Liver (tissue), 9 donors: ENCODE measurements around the gene RGS3. TPM values are rescaled to one million over a fixed set of nuclear protein-coding genes. Genes with fewer than 3 reads are reported as not detected.

Source experiments
- DNase-seq: peaks from one replicate; pipeline ENCODE4 v3.0.0-alpha.2; 2017; ENCODE audit warnings: low spot score
- H3K27ac ChIP-seq, 2 donors: one replicate each; pipeline ENCODE4 v1.7.0; 2013; ENCODE audit warnings: inconsistent platforms in 2 of 2, low read length in 2 of 2, control low read depth in 1 of 2, low read depth in 1 of 2, mild to moderate bottlenecking in 1 of 2
- H3K27me3 ChIP-seq, 4 donors: one replicate each; pipeline versions ENCODE4 v1.6.1 to v1.7.0; 2013; ENCODE audit warnings: low read length in 3 of 4, inconsistent platforms in 1 of 4, mild to moderate bottlenecking in 1 of 4, moderate library complexity in 1 of 4; ENCODE audit not compliant: control insufficient read depth in 4 of 4, insufficient read depth in 4 of 4
- H3K36me3 ChIP-seq, 4 donors: one replicate each; pipeline versions ENCODE4 v1.6.1 to v1.7.0; 2013; ENCODE audit warnings: low read length in 3 of 4, mild to moderate bottlenecking in 3 of 4, low read depth in 1 of 4, moderate library complexity in 1 of 4; ENCODE audit not compliant: control insufficient read depth in 4 of 4, insufficient read depth in 3 of 4
- H3K4me1 ChIP-seq, 4 donors: one replicate each; pipeline versions ENCODE4 v1.6.1 to v1.7.0; 2013; ENCODE audit warnings: low read length in 3 of 4, mild to moderate bottlenecking in 3 of 4, moderate library complexity in 1 of 4; ENCODE audit not compliant: control insufficient read depth in 4 of 4, insufficient read depth in 4 of 4
- H3K4me3 ChIP-seq, 3 donors: one replicate each; pipeline versions ENCODE4 v1.6.1 to v1.7.0; 2013; ENCODE audit warnings: low read length in 3 of 3, control low read depth in 1 of 3, low read depth in 1 of 3, mild to moderate bottlenecking in 1 of 3
- H3K9ac ChIP-seq, 2 donors: one replicate each; pipeline ENCODE4 v1.7.0; 2013; ENCODE audit warnings: low read length in 2 of 2, mild to moderate bottlenecking in 2 of 2, moderate library complexity in 2 of 2, control low read depth in 1 of 2, low read depth in 1 of 2
- H3K9me3 ChIP-seq, 4 donors: one replicate each; pipeline versions ENCODE4 v1.6.1 to v1.7.0; 2013; ENCODE audit warnings: low read length in 3 of 4; ENCODE audit not compliant: control insufficient read depth in 4 of 4
- EGR1 ChIP-seq, 2 donors: IDR thresholded peaks; 2 replicates each; pipeline ENCODE4 v1.6.1; 2016 to 2018; ENCODE audit warnings: antibody characterized with exemption in 2 of 2, low read depth in 2 of 2
- FOXA1 ChIP-seq: IDR thresholded peaks from 2 replicates; pipeline ENCODE4 v1.6.1; 2016; ENCODE audit warnings: antibody characterized with exemption
- FOXA2 ChIP-seq: IDR thresholded peaks from 2 replicates; pipeline ENCODE4 v1.6.1; 2016; ENCODE audit warnings: antibody characterized with exemption
- GABPA ChIP-seq, 2 donors: IDR thresholded peaks in 1 of 2; conservative IDR thresholded peaks in 1 of 2; 2 replicates each; pipeline ENCODE4 v1.6.1; 2016; ENCODE audit warnings: antibody characterized with exemption in 2 of 2, mild to moderate bottlenecking in 1 of 2, moderate library complexity in 1 of 2
- HNF4A ChIP-seq, 2 donors: conservative IDR thresholded peaks; 2 replicates each; pipeline ENCODE4 v1.6.1; 2016; ENCODE audit warnings: antibody characterized with exemption in 2 of 2, mild to moderate bottlenecking in 2 of 2
- HNF4G ChIP-seq: IDR thresholded peaks from 2 replicates; pipeline ENCODE4 v1.6.1; 2016; ENCODE audit warnings: antibody characterized with exemption
- JUND ChIP-seq, 2 donors: IDR thresholded peaks; 2 replicates each; pipeline ENCODE4 v1.6.1; 2016; ENCODE audit warnings: antibody characterized with exemption in 2 of 2
- NR2F2 ChIP-seq: IDR thresholded peaks from 2 replicates; pipeline ENCODE4 v1.6.1; 2016; ENCODE audit warnings: antibody characterized with exemption
- RAD21 ChIP-seq, 2 donors: IDR thresholded peaks; 2 replicates each; pipeline ENCODE4 v1.6.1; 2016; ENCODE audit warnings: antibody characterized with exemption in 2 of 2, mild to moderate bottlenecking in 2 of 2
- REST ChIP-seq: IDR thresholded peaks from 2 replicates; pipeline ENCODE4 v1.6.1; 2016; ENCODE audit warnings: antibody characterized with exemption, mild to moderate bottlenecking
- RXRA ChIP-seq, 2 donors: IDR thresholded peaks; 2 replicates each; pipeline ENCODE4 v1.6.1; 2017 to 2018; ENCODE audit warnings: antibody characterized with exemption in 2 of 2, mild to moderate bottlenecking in 1 of 2
- SP1 ChIP-seq: IDR thresholded peaks from 2 replicates; pipeline ENCODE4 v1.6.1; 2018; ENCODE audit warnings: antibody characterized with exemption, mild to moderate bottlenecking
- TAF1 ChIP-seq: conservative IDR thresholded peaks from 2 replicates; pipeline ENCODE4 v1.6.1; 2016; ENCODE audit warnings: antibody characterized with exemption, mild to moderate bottlenecking
- YY1 ChIP-seq: IDR thresholded peaks from 2 replicates; pipeline ENCODE4 v1.6.1; 2016; ENCODE audit warnings: antibody characterized with exemption, mild to moderate bottlenecking
- polyA plus RNA-seq, 2 donors: library from polyadenylated mRNA; stranded (reverse) in 1 of 2; unstranded in 1 of 2; fragments of 200-250 nt in 1 of 2; fragments of >200 nt in 1 of 2; fragmentation: Nextera tagmentation in 1 of 2; extraction: Ambion mirVana in 1 of 2; gene quantifications; one replicate each; pipeline versions ENCODE4 v1.2.1 to v1.2.3, GENCODE V29; 2013 to 2015
- total RNA-seq, 2 donors: library from RNA; depleted of rRNA; stranded (reverse); fragments of >200 nt; gene quantifications; one replicate each; pipeline ENCODE4 v1.2.3, GENCODE V29; 2014
- TF ChIP-seq, protein P1 (sequence below): IDR thresholded peaks from 2 replicates; pipeline ENCODE4 v1.6.1; 2016; ENCODE audit warnings: antibody characterized with exemption
- TF ChIP-seq, protein P2 (sequence below): IDR thresholded peaks from 2 replicates; pipeline ENCODE4 v1.6.1; 2016; ENCODE audit warnings: antibody characterized with exemption
- TF ChIP-seq, protein P3 (sequence below): fragments of 150-350 bp; IDR thresholded peaks from 2 replicates; pipeline ENCODE4 v1.5.1; 2017; ENCODE audit warnings: improper control_type of control experiment, low read depth, low read length; ENCODE audit not compliant: missing input control
- TF ChIP-seq, protein P4 (sequence below): IDR thresholded peaks from 2 replicates; pipeline ENCODE4 v1.6.1; 2016; ENCODE audit warnings: antibody characterized with exemption
- donor health status: healthy.
- donor health status: healthy.
- donor health status: healthy.
- donor health status: healthy.
- donor health status: healthy.

Gene RGS3
- total and polyA plus RNA-seq, 4 donors, result 13.0 to 65.0 (median 28.3) TPM

GRCh38 chr9:113431191-113431590, 32.3 kb upstream of the RGS3 start:
- TF ChIP-seq, protein P1, sequence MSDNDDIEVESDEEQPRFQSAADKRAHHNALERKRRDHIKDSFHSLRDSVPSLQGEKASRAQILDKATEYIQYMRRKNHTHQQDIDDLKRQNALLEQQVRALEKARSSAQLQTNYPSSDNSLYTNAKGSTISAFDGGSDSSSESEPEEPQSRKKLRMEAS, result no peak
- TF ChIP-seq, protein P2, sequence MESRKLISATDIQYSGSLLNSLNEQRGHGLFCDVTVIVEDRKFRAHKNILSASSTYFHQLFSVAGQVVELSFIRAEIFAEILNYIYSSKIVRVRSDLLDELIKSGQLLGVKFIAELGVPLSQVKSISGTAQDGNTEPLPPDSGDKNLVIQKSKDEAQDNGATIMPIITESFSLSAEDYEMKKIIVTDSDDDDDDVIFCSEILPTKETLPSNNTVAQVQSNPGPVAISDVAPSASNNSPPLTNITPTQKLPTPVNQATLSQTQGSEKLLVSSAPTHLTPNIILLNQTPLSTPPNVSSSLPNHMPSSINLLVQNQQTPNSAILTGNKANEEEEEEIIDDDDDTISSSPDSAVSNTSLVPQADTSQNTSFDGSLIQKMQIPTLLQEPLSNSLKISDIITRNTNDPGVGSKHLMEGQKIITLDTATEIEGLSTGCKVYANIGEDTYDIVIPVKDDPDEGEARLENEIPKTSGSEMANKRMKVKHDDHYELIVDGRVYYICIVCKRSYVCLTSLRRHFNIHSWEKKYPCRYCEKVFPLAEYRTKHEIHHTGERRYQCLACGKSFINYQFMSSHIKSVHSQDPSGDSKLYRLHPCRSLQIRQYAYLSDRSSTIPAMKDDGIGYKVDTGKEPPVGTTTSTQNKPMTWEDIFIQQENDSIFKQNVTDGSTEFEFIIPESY, result no peak
- TF ChIP-seq JUND (IDR thresholded peaks at IDR 0.05) (no peak), HNF4G (no peak), SP1 (no peak), NR2F2 (no peak), RAD21 (IDR thresholded peaks at IDR 0.05) (no peak), FOXA1 (no peak), TAF1 (no peak), RXRA (IDR thresholded peaks at IDR 0.05) (no peak), EGR1 (IDR thresholded peaks at IDR 0.05; ENCODE audit: low read depth in 2 of 2) (no peak), YY1 (no peak), REST (no peak), FOXA2 (no peak), GABPA (IDR thresholded peaks at IDR 0.05 in 1 of 2, conservative IDR thresholded peaks at IDR 0.05 in 1 of 2) (no peak), HNF4A (conservative IDR thresholded peaks at IDR 0.05) (no peak)
- TF ChIP-seq, protein P3, sequence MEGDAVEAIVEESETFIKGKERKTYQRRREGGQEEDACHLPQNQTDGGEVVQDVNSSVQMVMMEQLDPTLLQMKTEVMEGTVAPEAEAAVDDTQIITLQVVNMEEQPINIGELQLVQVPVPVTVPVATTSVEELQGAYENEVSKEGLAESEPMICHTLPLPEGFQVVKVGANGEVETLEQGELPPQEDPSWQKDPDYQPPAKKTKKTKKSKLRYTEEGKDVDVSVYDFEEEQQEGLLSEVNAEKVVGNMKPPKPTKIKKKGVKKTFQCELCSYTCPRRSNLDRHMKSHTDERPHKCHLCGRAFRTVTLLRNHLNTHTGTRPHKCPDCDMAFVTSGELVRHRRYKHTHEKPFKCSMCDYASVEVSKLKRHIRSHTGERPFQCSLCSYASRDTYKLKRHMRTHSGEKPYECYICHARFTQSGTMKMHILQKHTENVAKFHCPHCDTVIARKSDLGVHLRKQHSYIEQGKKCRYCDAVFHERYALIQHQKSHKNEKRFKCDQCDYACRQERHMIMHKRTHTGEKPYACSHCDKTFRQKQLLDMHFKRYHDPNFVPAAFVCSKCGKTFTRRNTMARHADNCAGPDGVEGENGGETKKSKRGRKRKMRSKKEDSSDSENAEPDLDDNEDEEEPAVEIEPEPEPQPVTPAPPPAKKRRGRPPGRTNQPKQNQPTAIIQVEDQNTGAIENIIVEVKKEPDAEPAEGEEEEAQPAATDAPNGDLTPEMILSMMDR, result no peak
- TF ChIP-seq, protein P4, sequence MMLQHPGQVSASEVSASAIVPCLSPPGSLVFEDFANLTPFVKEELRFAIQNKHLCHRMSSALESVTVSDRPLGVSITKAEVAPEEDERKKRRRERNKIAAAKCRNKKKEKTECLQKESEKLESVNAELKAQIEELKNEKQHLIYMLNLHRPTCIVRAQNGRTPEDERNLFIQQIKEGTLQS, result no peak
- H3K4me1 ChIP-seq, result no peaks in the 10 kb centered on the region
- no peak overlapping the region for H3K4me3 ChIP-seq
- H3K9me3 ChIP-seq, result no peaks in the 10 kb centered on the region
- no peak overlapping the region for H3K27ac ChIP-seq
- no peak for DNase-seq
- H3K36me3 ChIP-seq, result no peaks in the 10 kb centered on the region
- H3K27me3 ChIP-seq, result no peaks in the 10 kb centered on the region
- no peak overlapping the region for H3K9ac ChIP-seq
